Epithelial cell of proximal tubule (primary cell): ENCODE results near the gene KIF19. TPM values are rescaled to one million over a fixed set of nuclear protein-coding genes. Genes with fewer than 3 reads are reported as not detected.
"Not testable (repeated sequence)": the region's sequence is repeated elsewhere in the genome, so short reads cannot be mapped to it uniquely, and the experiment has no call there.

Source experiments
- DNase-seq: peaks from one replicate; pipeline ENCODE4 v3.0.0-alpha.2; 2011; ENCODE audit warnings: low read depth
- H3K4me3 ChIP-seq: 2 replicates; pipeline ENCODE4 v1.5.1; 2011; ENCODE audit warnings: low read depth, mild to moderate bottlenecking, low read length
- total RNA-seq: library from RNA; depleted of rRNA; stranded (reverse); fragments of >200 nt; gene quantifications from 2 replicates; pipeline ENCODE4 v1.2.3, GENCODE V29; 2015
- TF ChIP-seq, protein P1 (sequence below): conservative IDR thresholded peaks from 2 replicates; pipeline ENCODE4 v1.5.1; 2012; ENCODE audit warnings: low read depth, mild to moderate bottlenecking, low read length

KIF19 gene, protein sequence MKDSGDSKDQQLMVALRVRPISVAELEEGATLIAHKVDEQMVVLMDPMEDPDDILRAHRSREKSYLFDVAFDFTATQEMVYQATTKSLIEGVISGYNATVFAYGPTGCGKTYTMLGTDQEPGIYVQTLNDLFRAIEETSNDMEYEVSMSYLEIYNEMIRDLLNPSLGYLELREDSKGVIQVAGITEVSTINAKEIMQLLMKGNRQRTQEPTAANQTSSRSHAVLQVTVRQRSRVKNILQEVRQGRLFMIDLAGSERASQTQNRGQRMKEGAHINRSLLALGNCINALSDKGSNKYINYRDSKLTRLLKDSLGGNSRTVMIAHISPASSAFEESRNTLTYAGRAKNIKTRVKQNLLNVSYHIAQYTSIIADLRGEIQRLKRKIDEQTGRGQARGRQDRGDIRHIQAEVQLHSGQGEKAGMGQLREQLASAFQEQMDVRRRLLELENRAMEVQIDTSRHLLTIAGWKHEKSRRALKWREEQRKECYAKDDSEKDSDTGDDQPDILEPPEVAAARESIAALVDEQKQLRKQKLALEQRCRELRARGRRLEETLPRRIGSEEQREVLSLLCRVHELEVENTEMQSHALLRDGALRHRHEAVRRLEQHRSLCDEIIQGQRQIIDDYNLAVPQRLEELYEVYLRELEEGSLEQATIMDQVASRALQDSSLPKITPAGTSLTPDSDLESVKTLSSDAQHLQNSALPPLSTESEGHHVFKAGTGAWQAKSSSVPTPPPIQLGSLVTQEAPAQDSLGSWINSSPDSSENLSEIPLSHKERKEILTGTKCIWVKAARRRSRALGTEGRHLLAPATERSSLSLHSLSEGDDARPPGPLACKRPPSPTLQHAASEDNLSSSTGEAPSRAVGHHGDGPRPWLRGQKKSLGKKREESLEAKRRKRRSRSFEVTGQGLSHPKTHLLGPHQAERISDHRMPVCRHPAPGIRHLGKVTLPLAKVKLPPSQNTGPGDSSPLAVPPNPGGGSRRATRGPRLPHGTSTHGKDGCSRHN
- not detected in 2 replicates for total RNA-seq

DNA sequence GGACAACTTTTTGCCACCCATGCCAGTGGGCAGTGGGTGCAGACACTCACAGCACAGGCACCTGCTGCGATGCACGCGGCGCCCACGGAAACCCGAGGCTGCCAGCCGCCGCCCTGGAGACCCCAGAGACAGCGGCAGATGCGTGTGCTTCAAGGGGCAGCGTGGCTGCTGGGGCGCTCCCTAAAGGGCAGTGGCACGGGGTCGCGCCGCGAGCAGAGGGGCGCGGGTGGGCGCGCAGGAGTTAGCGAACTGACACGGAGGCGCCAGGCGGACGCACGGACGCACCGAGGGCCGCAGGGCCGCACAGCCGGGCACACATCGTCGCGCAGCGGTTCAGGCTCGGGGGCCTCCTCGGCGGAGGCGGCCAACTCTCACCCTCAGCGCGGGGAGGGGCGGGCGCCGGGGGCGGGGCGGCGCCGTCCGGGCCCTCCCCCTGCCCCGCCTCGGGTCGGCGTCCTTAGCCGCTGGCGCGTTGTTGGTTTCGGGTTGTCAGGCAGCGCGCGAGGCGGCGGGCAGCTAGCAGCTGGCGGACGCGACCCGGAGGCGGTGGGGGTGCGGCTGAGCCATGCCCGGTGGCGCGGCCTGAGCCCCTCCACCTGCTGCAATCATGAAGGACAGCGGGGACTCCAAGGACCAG, at the start of gene KIF19:
Gene KIF19 (plus strand): TSS at position 484 of the 637 bp plus-strand sequence. CDS start 124 bp downstream, at position 608.
- TF ChIP-seq, protein P1, sequence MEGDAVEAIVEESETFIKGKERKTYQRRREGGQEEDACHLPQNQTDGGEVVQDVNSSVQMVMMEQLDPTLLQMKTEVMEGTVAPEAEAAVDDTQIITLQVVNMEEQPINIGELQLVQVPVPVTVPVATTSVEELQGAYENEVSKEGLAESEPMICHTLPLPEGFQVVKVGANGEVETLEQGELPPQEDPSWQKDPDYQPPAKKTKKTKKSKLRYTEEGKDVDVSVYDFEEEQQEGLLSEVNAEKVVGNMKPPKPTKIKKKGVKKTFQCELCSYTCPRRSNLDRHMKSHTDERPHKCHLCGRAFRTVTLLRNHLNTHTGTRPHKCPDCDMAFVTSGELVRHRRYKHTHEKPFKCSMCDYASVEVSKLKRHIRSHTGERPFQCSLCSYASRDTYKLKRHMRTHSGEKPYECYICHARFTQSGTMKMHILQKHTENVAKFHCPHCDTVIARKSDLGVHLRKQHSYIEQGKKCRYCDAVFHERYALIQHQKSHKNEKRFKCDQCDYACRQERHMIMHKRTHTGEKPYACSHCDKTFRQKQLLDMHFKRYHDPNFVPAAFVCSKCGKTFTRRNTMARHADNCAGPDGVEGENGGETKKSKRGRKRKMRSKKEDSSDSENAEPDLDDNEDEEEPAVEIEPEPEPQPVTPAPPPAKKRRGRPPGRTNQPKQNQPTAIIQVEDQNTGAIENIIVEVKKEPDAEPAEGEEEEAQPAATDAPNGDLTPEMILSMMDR = no peak
- no peak for DNase-seq
- no peak within 1 kb of the TSS for H3K4me3 ChIP-seq

DNA sequence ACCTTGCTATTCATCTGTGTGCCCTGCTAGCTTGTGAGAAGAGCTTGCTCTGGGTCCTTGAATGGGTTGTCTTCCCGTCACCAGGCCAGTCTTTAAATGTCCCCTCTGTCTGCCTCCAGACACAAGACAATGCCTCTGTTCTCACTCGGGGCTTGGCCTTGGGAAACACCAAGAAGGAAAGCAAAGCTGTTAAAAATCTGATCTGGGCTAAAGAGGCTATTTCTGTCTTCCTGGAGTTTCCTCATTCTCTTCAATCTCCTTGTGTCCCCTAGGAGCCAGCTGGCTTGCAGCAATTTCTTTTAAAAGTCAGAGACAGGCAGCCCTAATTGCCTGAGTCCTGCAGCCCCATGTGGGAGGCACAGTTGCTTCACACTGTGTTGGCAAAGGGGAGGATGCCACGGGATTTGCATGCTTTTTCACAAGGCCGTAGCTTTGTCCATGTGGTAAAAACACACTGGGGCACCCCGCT, 49.5 kb upstream of the KIF19 start:
- DNase-seq = no peak
- TF ChIP-seq, protein P1 = no peak
- H3K4me3 ChIP-seq = no peak overlapping the region

DNA sequence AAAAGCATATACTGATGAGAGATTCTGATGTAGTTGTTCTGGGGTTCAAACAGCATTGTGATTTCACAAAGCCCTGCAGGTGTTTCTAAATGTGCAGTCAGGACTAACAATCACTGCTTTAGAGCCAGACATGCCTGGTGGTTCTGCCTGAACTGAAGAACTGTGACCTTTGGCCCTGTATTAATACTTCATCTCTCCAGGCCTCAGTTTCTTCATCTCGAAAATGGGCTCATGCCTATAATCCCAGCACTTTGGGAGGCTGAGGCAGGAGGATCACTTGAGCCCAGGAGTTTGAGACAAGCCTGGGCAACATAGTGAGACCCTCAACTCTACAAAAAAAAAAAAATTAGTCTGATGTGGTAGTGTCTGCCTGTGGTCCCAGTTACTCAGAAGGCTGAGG, 48.1 kb upstream of the KIF19 start:
- no peak for DNase-seq
- TF ChIP-seq, protein P1 = no peak
- no peak overlapping the region for H3K4me3 ChIP-seq

DNA sequence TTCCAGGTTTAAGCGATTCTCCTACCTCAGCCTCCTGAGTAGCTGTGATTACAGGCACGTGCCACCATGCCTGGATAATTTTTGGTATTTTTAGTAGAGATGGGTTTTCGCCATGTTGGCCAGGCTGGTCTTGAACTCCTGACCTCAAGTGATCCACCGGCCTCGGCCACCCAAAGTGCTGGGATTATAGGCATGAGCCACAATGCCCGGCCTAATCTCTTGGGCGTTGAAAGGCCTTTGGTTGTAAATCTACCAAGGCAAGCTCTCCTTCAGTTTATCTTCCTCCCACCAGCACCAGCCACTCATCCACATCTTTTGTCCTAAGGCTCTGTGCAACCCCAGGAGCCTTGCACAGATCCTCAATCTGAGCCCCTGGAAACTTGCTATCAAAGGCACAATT, 46.4 kb upstream of the KIF19 start:
- H3K4me3 ChIP-seq, DNase-seq: not testable (repeated sequence)

DNA sequence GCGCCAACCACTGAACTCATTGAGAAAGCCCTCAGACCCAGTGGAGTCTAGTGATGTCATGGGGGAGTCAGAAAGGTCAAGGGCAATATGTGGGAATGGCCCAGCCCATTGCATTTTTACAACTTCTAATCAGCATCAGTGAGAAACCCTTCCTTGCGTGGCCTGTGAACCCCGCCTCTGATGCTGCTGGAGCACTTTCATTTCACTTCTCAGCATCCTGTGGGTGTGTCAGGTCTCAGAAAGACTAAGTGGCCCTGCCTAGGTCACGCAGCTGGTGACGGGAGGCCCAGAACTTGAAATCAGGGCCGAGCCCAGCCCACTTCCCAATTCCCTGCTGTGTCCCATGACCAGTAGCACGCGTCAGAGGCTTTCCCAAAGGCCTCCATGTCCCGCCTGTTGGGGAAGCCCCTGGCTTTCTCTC, 45.9 kb upstream of the KIF19 start:
- TF ChIP-seq, protein P1 = no peak
- no peak overlapping the region for H3K4me3 ChIP-seq
- DNase-seq = no peak

DNA sequence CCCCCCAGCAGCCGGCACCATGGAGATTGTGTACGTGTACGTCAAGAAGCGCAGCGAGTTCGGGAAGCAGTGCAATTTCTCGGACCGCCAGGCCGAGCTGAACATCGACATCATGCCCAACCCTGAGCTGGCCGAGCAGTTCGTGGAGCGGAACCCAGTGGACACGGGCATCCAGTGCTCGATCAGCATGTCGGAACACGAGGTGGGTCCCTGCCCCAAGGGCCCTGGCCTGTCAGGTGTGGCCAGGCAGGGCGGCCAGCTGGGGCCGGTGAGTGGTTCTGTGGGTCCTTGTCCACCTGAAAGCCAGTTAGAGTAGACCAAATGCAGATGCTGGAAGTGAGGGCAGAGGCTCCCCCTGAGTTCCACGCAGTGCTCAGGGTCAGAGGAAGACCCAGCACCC, 44.2 kb upstream of the KIF19 start:
- no peak overlapping the region for H3K4me3 ChIP-seq
- TF ChIP-seq, protein P1 = no peak
- no peak for DNase-seq

DNA sequence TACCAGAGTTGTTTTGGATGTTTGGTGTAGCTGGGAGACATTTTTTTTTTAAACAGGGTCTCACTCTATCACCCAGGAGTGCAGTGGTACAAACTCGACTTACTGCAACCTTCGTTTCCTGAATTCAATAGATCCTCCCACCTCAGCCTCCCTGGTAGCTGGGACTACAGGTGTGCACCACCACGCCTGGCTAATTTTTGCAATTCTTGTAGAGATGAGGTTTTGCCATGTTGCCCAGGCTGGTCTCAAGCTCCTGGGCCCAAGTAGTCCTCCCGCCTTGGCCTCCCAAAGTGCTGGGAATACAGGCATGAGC, 43.8 kb upstream of the KIF19 start:
- DNase-seq, H3K4me3 ChIP-seq: not testable (repeated sequence)
